Astrocyte (in vitro differentiated cells and primary cell): ENCODE data around the gene SYNGR1.

Source experiments
- EZH2 ChIP-seq: IDR thresholded peaks from 2 replicates; pipeline ENCODE4 v1.6.1; 2012; ENCODE audit warnings: mild to moderate bottlenecking, low read length, inconsistent platforms; ENCODE audit not compliant: insufficient read depth
- TF ChIP-seq, protein P1 (sequence below): IDR thresholded peaks from 2 replicates; pipeline ENCODE4 v1.5.1; 2011; ENCODE audit warnings: low read depth, mild to moderate bottlenecking, inconsistent platforms, low read length, moderate library complexity; ENCODE audit not compliant: insufficient read depth

DNA sequence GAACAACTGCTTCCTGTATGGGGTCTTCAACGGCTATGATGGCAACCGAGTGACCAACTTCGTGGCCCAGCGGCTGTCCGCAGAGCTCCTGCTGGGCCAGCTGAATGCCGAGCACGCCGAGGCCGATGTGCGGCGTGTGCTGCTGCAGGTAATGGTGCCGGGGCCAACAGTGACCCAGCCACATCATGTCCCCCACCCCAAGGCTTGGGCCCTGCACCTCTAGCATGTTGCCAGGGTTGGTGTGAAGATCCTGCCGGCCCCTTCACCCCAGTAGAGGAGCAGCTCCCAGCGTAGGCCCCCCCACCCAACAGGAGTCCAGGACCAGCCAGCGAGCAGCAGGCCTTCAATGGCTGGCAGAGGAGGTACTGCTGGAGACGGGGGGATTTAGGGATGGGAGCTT is 65.7 kb downstream of the SYNGR1 start:
- TF ChIP-seq, protein P1, sequence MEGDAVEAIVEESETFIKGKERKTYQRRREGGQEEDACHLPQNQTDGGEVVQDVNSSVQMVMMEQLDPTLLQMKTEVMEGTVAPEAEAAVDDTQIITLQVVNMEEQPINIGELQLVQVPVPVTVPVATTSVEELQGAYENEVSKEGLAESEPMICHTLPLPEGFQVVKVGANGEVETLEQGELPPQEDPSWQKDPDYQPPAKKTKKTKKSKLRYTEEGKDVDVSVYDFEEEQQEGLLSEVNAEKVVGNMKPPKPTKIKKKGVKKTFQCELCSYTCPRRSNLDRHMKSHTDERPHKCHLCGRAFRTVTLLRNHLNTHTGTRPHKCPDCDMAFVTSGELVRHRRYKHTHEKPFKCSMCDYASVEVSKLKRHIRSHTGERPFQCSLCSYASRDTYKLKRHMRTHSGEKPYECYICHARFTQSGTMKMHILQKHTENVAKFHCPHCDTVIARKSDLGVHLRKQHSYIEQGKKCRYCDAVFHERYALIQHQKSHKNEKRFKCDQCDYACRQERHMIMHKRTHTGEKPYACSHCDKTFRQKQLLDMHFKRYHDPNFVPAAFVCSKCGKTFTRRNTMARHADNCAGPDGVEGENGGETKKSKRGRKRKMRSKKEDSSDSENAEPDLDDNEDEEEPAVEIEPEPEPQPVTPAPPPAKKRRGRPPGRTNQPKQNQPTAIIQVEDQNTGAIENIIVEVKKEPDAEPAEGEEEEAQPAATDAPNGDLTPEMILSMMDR, result no peak
- TF ChIP-seq EZH2, result no peak
